Spleen (tissue), 11 donors: Measurements from ENCODE around the gene SERPINA6. TPM values are rescaled to one million over a fixed set of nuclear protein-coding genes. Genes with fewer than 3 reads are reported as not detected.

Experiments used
- DNase-seq: peaks from one replicate; pipeline ENCODE4 v3.0.0-alpha.2; 2020
- H3K27ac ChIP-seq, 8 donors: fragments of 200-600 bp; sonication (generic) in 7 of 8; 1 replicate in 4 of 8; 2 replicates in 4 of 8; pipeline versions ENCODE4 v1.5.0 to v1.8.0; 2016 to 2021; ENCODE audit warnings: inconsistent platforms in 4 of 8, mild to moderate bottlenecking in 4 of 8, moderate library complexity in 1 of 8
- H3K27me3 ChIP-seq, 7 donors: fragments of 200-600 bp; sonication (generic) in 6 of 7; replicated peaks in 1 of 7; 1 replicate in 4 of 7; 2 replicates in 3 of 7; pipeline versions ENCODE4 v1.5.0 to v1.8.0; 2016 to 2021; ENCODE audit warnings: inconsistent platforms in 3 of 7, mild to moderate bottlenecking in 1 of 7
- H3K36me3 ChIP-seq, 6 donors: fragments of 200-600 bp; sonication (generic) in 5 of 6; 1 replicate in 4 of 6; 2 replicates in 2 of 6; pipeline versions ENCODE4 v1.5.0 to v1.8.0; 2016 to 2021; ENCODE audit warnings: inconsistent platforms in 2 of 6
- H3K4me1 ChIP-seq, 6 donors: fragments of 200-600 bp; sonication (generic) in 5 of 6; 1 replicate in 3 of 6; 2 replicates in 3 of 6; pipeline versions ENCODE4 v1.5.0 to v1.8.0; 2016 to 2021; ENCODE audit warnings: inconsistent platforms in 3 of 6
- H3K4me3 ChIP-seq, 8 donors: fragments of 200-600 bp; sonication (generic) in 7 of 8; 1 replicate in 4 of 8; 2 replicates in 4 of 8; pipeline versions ENCODE4 v1.5.0 to v1.8.0; 2016 to 2021; ENCODE audit warnings: inconsistent platforms in 4 of 8, mild to moderate bottlenecking in 4 of 8, moderate library complexity in 2 of 8
- H3K9me3 ChIP-seq, 8 donors: fragments of 200-600 bp; sonication (generic) in 7 of 8; 1 replicate in 4 of 8; 2 replicates in 4 of 8; pipeline versions ENCODE4 v1.5.0 to v1.8.0; 2016 to 2021; ENCODE audit warnings: inconsistent platforms in 4 of 8
- POLR2A ChIP-seq, 3 donors: fragments of 450-650 bp; IDR thresholded peaks; one replicate each; pipeline ENCODE4 v1.5.1; 2017; ENCODE audit warnings: antibody characterized with exemption in 3 of 3, mild to moderate bottlenecking in 1 of 3
- POLR2AphosphoS5 ChIP-seq, 3 donors: sonication (generic); formaldehyde crosslinking; IDR thresholded peaks; one replicate each; pipeline ENCODE4 v1.5.1; 2017; ENCODE audit warnings: antibody characterized with exemption in 3 of 3
- WGBS, 5 donors: extraction: QIAGEN DNeasy Blood & Tissue Kit in 3 of 5; methylation state at CpG; one replicate each; pipeline versions ENCODE4 v1.1.5 to v1.1.7; 2013 to 2018; 5-methylcytosine and 5-hydroxymethylcytosine counted together
- intact Hi-C: fragments of 100-400 bp; cut with DNase I; formaldehyde crosslinking; loops from one replicate; pipeline ENCODE4 v1.15.0; 2023; ENCODE audit warnings: low total_unique reads
- polyA plus RNA-seq, 3 donors: library from polyadenylated mRNA; stranded (reverse); fragments of 200-250 nt; gene quantifications; one replicate each; pipeline ENCODE4 v1.2.1, GENCODE V29; 2013
- total RNA-seq, 7 donors: library from RNA; depleted of rRNA in 3 of 7; stranded (reverse); fragments of >200 nt in 3 of 7; fragmentation: NEBNext Ultra II Directional in 4 of 7; extraction: Animal tissue kit (Norgen Biotek cat#: 25700) in 4 of 7; gene quantifications; one replicate each; pipeline versions ENCODE4 v1.1.0 to v1.2.1, GENCODE V29; 2016 to 2021
- TF ChIP-seq, protein P1 (sequence below), 11 experiments: fragments of 200-600 bp in 7 of 11; fragments of 450-650 bp in 4 of 11; sonication (generic) in 4 of 11; IDR thresholded peaks in 8 of 11; conservative IDR thresholded peaks in 3 of 11; 1 replicate in 7 of 11; 2 replicates in 4 of 11; pipeline versions ENCODE4 v1.4.0 to v1.8.0; 2016 to 2021; ENCODE audit warnings: antibody characterized with exemption in 11 of 11, inconsistent platforms in 4 of 11, mild to moderate bottlenecking in 1 of 11
- donor health status: healthy with polysubstance abuse.
- donor health status: DM: no; HTN: no; CAD: no; lungs with moderate emphysema.
- donor health status: DM: no; HTN: no; CAD: no.
- donor health status: Bipolar disorder and iron deficiency.
- donor health status: healthy.
- donor health status: DM: no; HTN: no; CAD: no.
- donor health status: DM: yes; HTN: yes; CAD: no.

SERPINA6 gene
- total and polyA plus RNA-seq, 10 donors: not detected

DNA sequence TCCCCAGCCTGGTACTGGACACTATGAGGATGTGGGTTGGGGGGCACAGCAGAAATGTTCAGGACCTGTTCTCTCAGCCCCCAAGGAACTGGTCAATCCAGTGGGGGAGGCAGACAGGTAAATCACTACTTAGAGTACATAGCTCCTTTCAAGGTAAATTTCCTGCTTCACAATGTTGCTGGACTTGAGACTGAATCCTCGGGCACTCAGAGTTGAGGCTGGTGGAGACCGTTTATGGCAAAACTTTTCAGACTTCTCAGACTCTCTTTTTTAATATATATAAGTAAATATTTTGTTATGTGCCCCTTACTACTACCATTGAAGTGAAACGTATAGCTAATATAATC lies 29.6 kb downstream of the SERPINA6 start:
- WGBS, 5 donors: 50 to 84% (median 78%) methylated on average over 3 of the region's 3 CpGs
- TF ChIP-seq POLR2AphosphoS5 (IDR thresholded peaks at IDR 0.05) (no peak), POLR2A (IDR thresholded peaks at IDR 0.05) (no peak)
- Histone ChIP-seq H3K4me3 (no peak overlapping the region), H3K27ac (no peak overlapping the region), H3K9me3 (peaks cover 0 to 3% (median 0%) of the 10 kb centered on the region in 8 donors), H3K36me3 (no peaks in the 10 kb centered on the region), H3K27me3 (peaks cover 0 to 9% (median 0%) of the 10 kb centered on the region in 7 donors), H3K4me1 (no peaks in the 10 kb centered on the region)
- intact Hi-C loops: no loop called here
- no peak for DNase-seq

DNA sequence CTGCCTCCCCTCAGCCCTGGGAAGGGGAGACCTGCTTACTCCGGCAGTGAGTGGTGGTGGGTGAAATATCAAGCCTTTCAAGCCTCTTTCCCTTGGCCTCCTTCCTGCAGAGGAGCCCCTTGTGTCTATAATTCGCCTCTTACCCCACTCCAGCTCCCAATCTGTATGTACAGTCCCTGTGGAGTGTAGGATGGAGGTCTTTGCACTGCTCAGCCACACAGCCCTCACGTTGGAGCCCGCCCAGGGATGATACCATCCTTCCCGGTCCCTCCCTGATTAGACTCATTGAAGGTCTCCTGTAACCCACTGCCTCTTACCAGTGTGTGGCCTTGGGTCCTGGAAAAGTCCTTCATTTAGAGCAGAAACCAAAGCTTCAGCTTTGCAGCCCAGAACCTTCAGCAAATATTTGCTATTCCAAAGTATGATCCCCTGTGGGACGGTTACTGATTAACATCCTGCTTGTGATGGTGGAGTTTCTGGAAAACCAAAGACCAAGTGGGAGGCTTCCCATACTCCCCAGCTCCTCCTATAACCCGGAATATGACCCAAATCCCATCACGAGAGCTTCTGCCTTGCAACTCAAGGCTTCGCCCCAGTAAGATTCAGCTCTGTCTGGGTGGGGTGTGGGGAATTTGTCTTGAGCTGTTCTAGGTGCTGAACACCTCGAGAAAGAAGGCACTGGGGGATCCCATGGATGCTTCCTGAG lies 30.1 kb downstream of the SERPINA6 start, which contains the start of gene SERPINA10:
Gene SERPINA10 (minus strand): TSS at position 397 of the 706 bp plus-strand sequence. CDS start 2,675 bp downstream, outside the sequence.
- intact Hi-C loops: no loop called here
- H3K27me3 ChIP-seq: peaks cover 0 to 9% (median 0%) of the 10 kb centered on the region in 7 donors
- 67 to 79% (median 74%) methylated on average over 10 of the region's 10 CpGs for WGBS, 5 donors
- no peak within 1 kb of the TSS for H3K4me3 ChIP-seq
- TF ChIP-seq POLR2AphosphoS5 (IDR thresholded peaks at IDR 0.05) (no peak), POLR2A (IDR thresholded peaks at IDR 0.05) (no peak)
- TF ChIP-seq, protein P1, sequence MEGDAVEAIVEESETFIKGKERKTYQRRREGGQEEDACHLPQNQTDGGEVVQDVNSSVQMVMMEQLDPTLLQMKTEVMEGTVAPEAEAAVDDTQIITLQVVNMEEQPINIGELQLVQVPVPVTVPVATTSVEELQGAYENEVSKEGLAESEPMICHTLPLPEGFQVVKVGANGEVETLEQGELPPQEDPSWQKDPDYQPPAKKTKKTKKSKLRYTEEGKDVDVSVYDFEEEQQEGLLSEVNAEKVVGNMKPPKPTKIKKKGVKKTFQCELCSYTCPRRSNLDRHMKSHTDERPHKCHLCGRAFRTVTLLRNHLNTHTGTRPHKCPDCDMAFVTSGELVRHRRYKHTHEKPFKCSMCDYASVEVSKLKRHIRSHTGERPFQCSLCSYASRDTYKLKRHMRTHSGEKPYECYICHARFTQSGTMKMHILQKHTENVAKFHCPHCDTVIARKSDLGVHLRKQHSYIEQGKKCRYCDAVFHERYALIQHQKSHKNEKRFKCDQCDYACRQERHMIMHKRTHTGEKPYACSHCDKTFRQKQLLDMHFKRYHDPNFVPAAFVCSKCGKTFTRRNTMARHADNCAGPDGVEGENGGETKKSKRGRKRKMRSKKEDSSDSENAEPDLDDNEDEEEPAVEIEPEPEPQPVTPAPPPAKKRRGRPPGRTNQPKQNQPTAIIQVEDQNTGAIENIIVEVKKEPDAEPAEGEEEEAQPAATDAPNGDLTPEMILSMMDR (IDR thresholded peaks at IDR 0.05 in 8 of 11, conservative IDR thresholded peaks at IDR 0.05 in 3 of 11): no peak
- H3K27ac ChIP-seq: no peak within 1 kb of the TSS
- no peak for DNase-seq
- H3K36me3 ChIP-seq: no peaks in the 10 kb centered on the region
- H3K4me1 ChIP-seq: no peaks in the 10 kb centered on the region
- H3K9me3 ChIP-seq: no peaks in the 10 kb centered on the region

DNA sequence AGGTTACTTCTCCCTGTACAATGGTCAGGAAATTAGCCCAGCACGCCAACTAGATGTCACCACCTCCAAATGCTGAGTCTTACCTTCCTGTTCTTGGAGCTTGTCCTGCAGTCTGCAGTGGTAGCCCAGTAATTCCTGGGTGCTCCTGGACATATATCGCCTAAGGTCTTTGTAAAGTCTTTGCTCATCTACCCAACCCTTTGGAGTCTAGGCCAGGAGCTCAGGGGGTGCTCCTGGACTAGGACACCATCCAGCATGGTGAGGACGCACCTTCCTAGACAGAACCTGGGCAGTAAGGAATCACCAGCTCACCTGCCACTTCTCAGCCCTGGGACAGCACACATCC lies 30.6 kb downstream of the SERPINA6 start:
- intact Hi-C loops: no loop called here
- Histone ChIP-seq H3K27me3 (peaks cover 0 to 9% (median 0%) of the 10 kb centered on the region in 7 donors), H3K36me3 (no peaks in the 10 kb centered on the region), H3K4me1 (no peaks in the 10 kb centered on the region), H3K9me3 (no peaks in the 10 kb centered on the region), H3K27ac (no peak overlapping the region), H3K4me3 (no peak overlapping the region)
- DNase-seq: no peak
- no peak for TF ChIP-seq POLR2A (IDR thresholded peaks at IDR 0.05)
- TF ChIP-seq, protein P1 (IDR thresholded peaks at IDR 0.05 in 8 of 11, conservative IDR thresholded peaks at IDR 0.05 in 3 of 11): no peak
- TF ChIP-seq POLR2AphosphoS5 (IDR thresholded peaks at IDR 0.05): no peak
- 80 to 93% (median 87%) methylated on average over 3 of the region's 3 CpGs for WGBS, 5 donors

DNA sequence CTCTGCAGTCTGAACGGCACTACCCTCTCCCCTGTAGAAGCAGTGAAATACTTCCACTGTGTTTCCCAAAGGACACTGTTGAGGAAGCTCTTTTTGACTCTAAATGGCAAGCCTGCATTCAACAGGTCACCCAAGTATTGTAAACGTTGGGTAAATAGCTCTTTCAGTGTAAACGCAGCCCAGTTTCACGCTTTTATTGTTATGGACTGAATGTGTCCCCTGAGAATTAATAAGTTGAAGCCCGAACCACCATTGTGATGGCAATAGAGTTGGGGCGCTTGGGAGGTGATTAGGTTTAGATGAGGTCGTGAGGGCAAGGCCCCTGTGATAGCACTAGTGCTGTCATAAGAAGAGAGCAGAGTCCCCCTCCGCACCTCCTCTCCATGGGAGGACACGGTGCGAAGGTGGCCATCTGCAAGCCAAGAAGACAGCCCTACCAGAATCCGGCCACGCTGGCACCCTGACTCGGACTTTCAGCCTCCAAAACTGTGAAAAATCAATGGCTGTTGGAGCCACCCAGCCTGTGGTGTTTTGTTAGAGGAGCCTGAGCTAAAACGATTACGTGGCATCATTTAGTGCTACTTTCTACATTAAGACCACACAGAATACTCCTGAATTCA lies 31.1 kb downstream of the SERPINA6 start:
- Histone ChIP-seq H3K4me3 (no peak overlapping the region), H3K27ac (no peak overlapping the region), H3K36me3 (no peaks in the 10 kb centered on the region), H3K27me3 (peaks cover 0 to 9% (median 0%) of the 10 kb centered on the region in 7 donors), H3K4me1 (no peaks in the 10 kb centered on the region), H3K9me3 (no peaks in the 10 kb centered on the region)
- DNase-seq: no peak
- WGBS, 5 donors: 81 to 85% (median 82%) methylated on average over 14 to 15 of the region's 15 CpGs
- TF ChIP-seq, protein P1 (IDR thresholded peaks at IDR 0.05 in 8 of 11, conservative IDR thresholded peaks at IDR 0.05 in 3 of 11): no peak
- no peak for TF ChIP-seq POLR2AphosphoS5 (IDR thresholded peaks at IDR 0.05)
- TF ChIP-seq POLR2A (IDR thresholded peaks at IDR 0.05): no peak
- intact Hi-C loops: no loop called here
